Liver (tissue), 9 donors: ENCODE data around the gene OR52I2. TPM values are rescaled to one million over a fixed set of nuclear protein-coding genes. Genes with fewer than 3 reads are reported as not detected.

ENCODE experiments used
- DNase-seq: peaks from one replicate; pipeline ENCODE4 v3.0.0-alpha.2; 2017; ENCODE audit warnings: low spot score
- H3K27ac ChIP-seq, 2 donors: one replicate each; pipeline ENCODE4 v1.7.0; 2013; ENCODE audit warnings: inconsistent platforms in 2 of 2, low read length in 2 of 2, control low read depth in 1 of 2, low read depth in 1 of 2, mild to moderate bottlenecking in 1 of 2
- H3K27me3 ChIP-seq, 4 donors: one replicate each; pipeline versions ENCODE4 v1.6.1 to v1.7.0; 2013; ENCODE audit warnings: low read length in 3 of 4, inconsistent platforms in 1 of 4, mild to moderate bottlenecking in 1 of 4, moderate library complexity in 1 of 4; ENCODE audit not compliant: control insufficient read depth in 4 of 4, insufficient read depth in 4 of 4
- H3K36me3 ChIP-seq, 4 donors: one replicate each; pipeline versions ENCODE4 v1.6.1 to v1.7.0; 2013; ENCODE audit warnings: low read length in 3 of 4, mild to moderate bottlenecking in 3 of 4, low read depth in 1 of 4, moderate library complexity in 1 of 4; ENCODE audit not compliant: control insufficient read depth in 4 of 4, insufficient read depth in 3 of 4
- H3K4me1 ChIP-seq, 4 donors: one replicate each; pipeline versions ENCODE4 v1.6.1 to v1.7.0; 2013; ENCODE audit warnings: low read length in 3 of 4, mild to moderate bottlenecking in 3 of 4, moderate library complexity in 1 of 4; ENCODE audit not compliant: control insufficient read depth in 4 of 4, insufficient read depth in 4 of 4
- H3K4me3 ChIP-seq, 3 donors: one replicate each; pipeline versions ENCODE4 v1.6.1 to v1.7.0; 2013; ENCODE audit warnings: low read length in 3 of 3, control low read depth in 1 of 3, low read depth in 1 of 3, mild to moderate bottlenecking in 1 of 3
- H3K9ac ChIP-seq, 2 donors: one replicate each; pipeline ENCODE4 v1.7.0; 2013; ENCODE audit warnings: low read length in 2 of 2, mild to moderate bottlenecking in 2 of 2, moderate library complexity in 2 of 2, control low read depth in 1 of 2, low read depth in 1 of 2
- H3K9me3 ChIP-seq, 4 donors: one replicate each; pipeline versions ENCODE4 v1.6.1 to v1.7.0; 2013; ENCODE audit warnings: low read length in 3 of 4; ENCODE audit not compliant: control insufficient read depth in 4 of 4
- EGR1 ChIP-seq, 2 donors: IDR thresholded peaks; 2 replicates each; pipeline ENCODE4 v1.6.1; 2016 to 2018; ENCODE audit warnings: antibody characterized with exemption in 2 of 2, low read depth in 2 of 2
- FOXA1 ChIP-seq: IDR thresholded peaks from 2 replicates; pipeline ENCODE4 v1.6.1; 2016; ENCODE audit warnings: antibody characterized with exemption
- FOXA2 ChIP-seq: IDR thresholded peaks from 2 replicates; pipeline ENCODE4 v1.6.1; 2016; ENCODE audit warnings: antibody characterized with exemption
- GABPA ChIP-seq, 2 donors: IDR thresholded peaks in 1 of 2; conservative IDR thresholded peaks in 1 of 2; 2 replicates each; pipeline ENCODE4 v1.6.1; 2016; ENCODE audit warnings: antibody characterized with exemption in 2 of 2, mild to moderate bottlenecking in 1 of 2, moderate library complexity in 1 of 2
- HNF4A ChIP-seq, 2 donors: conservative IDR thresholded peaks; 2 replicates each; pipeline ENCODE4 v1.6.1; 2016; ENCODE audit warnings: antibody characterized with exemption in 2 of 2, mild to moderate bottlenecking in 2 of 2
- HNF4G ChIP-seq: IDR thresholded peaks from 2 replicates; pipeline ENCODE4 v1.6.1; 2016; ENCODE audit warnings: antibody characterized with exemption
- JUND ChIP-seq, 2 donors: IDR thresholded peaks; 2 replicates each; pipeline ENCODE4 v1.6.1; 2016; ENCODE audit warnings: antibody characterized with exemption in 2 of 2
- NR2F2 ChIP-seq: IDR thresholded peaks from 2 replicates; pipeline ENCODE4 v1.6.1; 2016; ENCODE audit warnings: antibody characterized with exemption
- RAD21 ChIP-seq, 2 donors: IDR thresholded peaks; 2 replicates each; pipeline ENCODE4 v1.6.1; 2016; ENCODE audit warnings: antibody characterized with exemption in 2 of 2, mild to moderate bottlenecking in 2 of 2
- RXRA ChIP-seq, 2 donors: IDR thresholded peaks; 2 replicates each; pipeline ENCODE4 v1.6.1; 2017 to 2018; ENCODE audit warnings: antibody characterized with exemption in 2 of 2, mild to moderate bottlenecking in 1 of 2
- SP1 ChIP-seq: IDR thresholded peaks from 2 replicates; pipeline ENCODE4 v1.6.1; 2018; ENCODE audit warnings: antibody characterized with exemption, mild to moderate bottlenecking
- TAF1 ChIP-seq: conservative IDR thresholded peaks from 2 replicates; pipeline ENCODE4 v1.6.1; 2016; ENCODE audit warnings: antibody characterized with exemption, mild to moderate bottlenecking
- YY1 ChIP-seq: IDR thresholded peaks from 2 replicates; pipeline ENCODE4 v1.6.1; 2016; ENCODE audit warnings: antibody characterized with exemption, mild to moderate bottlenecking
- WGBS: extraction: QIAGEN DNeasy Blood & Tissue Kit; methylation state at CpG from one replicate; pipeline ENCODE4 v1.1.7; 2013; 5-methylcytosine and 5-hydroxymethylcytosine counted together
- polyA plus RNA-seq, 2 donors: library from polyadenylated mRNA; stranded (reverse) in 1 of 2; unstranded in 1 of 2; fragments of 200-250 nt in 1 of 2; fragments of >200 nt in 1 of 2; fragmentation: Nextera tagmentation in 1 of 2; extraction: Ambion mirVana in 1 of 2; gene quantifications; one replicate each; pipeline versions ENCODE4 v1.2.1 to v1.2.3, GENCODE V29; 2013 to 2015
- total RNA-seq, 2 donors: library from RNA; depleted of rRNA; stranded (reverse); fragments of >200 nt; gene quantifications; one replicate each; pipeline ENCODE4 v1.2.3, GENCODE V29; 2014
- TF ChIP-seq, protein P1 (sequence below): IDR thresholded peaks from 2 replicates; pipeline ENCODE4 v1.6.1; 2016; ENCODE audit warnings: antibody characterized with exemption
- TF ChIP-seq, protein P2 (sequence below): IDR thresholded peaks from 2 replicates; pipeline ENCODE4 v1.6.1; 2016; ENCODE audit warnings: antibody characterized with exemption
- TF ChIP-seq, protein P3 (sequence below): IDR thresholded peaks from 2 replicates; pipeline ENCODE4 v1.6.1; 2016; ENCODE audit warnings: antibody characterized with exemption
- TF ChIP-seq, protein P4 (sequence below): fragments of 150-350 bp; IDR thresholded peaks from 2 replicates; pipeline ENCODE4 v1.5.1; 2017; ENCODE audit warnings: improper control_type of control experiment, low read depth, low read length; ENCODE audit not compliant: missing input control
- donor health status: healthy.
- donor health status: healthy.
- donor health status: healthy.
- donor health status: healthy.
- donor health status: healthy.

Gene OR52I2
- total and polyA plus RNA-seq, 4 donors, result under 0.01 TPM; not detected in 3

DNA sequence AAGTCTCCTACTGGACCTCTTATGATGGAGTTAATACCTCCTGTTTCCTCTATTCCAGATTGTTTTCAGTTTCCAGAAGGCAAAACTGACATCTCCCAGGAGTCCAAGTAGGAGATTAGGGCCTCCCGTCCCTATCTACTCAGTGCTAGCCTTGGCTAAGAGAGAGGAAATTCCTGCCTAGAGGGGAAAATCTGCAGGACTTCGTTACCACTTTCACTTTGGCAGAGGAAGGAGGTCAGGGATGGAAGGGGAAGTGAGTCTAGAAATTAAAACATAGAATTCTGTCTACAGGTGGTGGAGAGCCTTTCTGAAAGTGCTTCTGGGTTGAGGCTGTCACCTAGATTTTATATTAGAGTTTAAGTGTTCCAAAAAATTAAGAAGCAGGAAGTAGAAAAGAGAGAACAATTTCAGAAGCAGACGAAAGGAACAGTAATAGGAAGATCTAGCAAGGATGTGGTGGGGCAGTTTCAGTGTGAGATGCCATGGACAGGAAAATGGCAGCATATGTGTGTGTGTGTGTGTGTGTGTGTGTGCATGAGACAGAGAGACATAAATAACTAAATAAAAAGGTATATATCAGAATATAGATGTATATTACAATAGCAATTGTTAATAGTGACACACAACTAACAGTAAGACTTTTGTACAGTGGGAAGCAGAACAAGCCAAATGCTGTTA, 28.9 kb downstream of the OR52I2 start:
- TF ChIP-seq RXRA (IDR thresholded peaks at IDR 0.05), result no peak
- TF ChIP-seq, protein P1, sequence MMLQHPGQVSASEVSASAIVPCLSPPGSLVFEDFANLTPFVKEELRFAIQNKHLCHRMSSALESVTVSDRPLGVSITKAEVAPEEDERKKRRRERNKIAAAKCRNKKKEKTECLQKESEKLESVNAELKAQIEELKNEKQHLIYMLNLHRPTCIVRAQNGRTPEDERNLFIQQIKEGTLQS, result no peak
- TF ChIP-seq HNF4A (conservative IDR thresholded peaks at IDR 0.05), result no peak
- no peak for TF ChIP-seq GABPA (IDR thresholded peaks at IDR 0.05 in 1 of 2, conservative IDR thresholded peaks at IDR 0.05 in 1 of 2)
- TF ChIP-seq FOXA2, result no peak
- TF ChIP-seq NR2F2, result no peak
- no peak for TF ChIP-seq TAF1
- TF ChIP-seq, protein P2, sequence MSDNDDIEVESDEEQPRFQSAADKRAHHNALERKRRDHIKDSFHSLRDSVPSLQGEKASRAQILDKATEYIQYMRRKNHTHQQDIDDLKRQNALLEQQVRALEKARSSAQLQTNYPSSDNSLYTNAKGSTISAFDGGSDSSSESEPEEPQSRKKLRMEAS, result no peak
- TF ChIP-seq YY1, result no peak
- TF ChIP-seq JUND (IDR thresholded peaks at IDR 0.05), result no peak
- TF ChIP-seq, protein P3, sequence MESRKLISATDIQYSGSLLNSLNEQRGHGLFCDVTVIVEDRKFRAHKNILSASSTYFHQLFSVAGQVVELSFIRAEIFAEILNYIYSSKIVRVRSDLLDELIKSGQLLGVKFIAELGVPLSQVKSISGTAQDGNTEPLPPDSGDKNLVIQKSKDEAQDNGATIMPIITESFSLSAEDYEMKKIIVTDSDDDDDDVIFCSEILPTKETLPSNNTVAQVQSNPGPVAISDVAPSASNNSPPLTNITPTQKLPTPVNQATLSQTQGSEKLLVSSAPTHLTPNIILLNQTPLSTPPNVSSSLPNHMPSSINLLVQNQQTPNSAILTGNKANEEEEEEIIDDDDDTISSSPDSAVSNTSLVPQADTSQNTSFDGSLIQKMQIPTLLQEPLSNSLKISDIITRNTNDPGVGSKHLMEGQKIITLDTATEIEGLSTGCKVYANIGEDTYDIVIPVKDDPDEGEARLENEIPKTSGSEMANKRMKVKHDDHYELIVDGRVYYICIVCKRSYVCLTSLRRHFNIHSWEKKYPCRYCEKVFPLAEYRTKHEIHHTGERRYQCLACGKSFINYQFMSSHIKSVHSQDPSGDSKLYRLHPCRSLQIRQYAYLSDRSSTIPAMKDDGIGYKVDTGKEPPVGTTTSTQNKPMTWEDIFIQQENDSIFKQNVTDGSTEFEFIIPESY, result no peak
- no peak for TF ChIP-seq HNF4G
- TF ChIP-seq SP1, result no peak
- no peak for TF ChIP-seq FOXA1
- TF ChIP-seq, protein P4, sequence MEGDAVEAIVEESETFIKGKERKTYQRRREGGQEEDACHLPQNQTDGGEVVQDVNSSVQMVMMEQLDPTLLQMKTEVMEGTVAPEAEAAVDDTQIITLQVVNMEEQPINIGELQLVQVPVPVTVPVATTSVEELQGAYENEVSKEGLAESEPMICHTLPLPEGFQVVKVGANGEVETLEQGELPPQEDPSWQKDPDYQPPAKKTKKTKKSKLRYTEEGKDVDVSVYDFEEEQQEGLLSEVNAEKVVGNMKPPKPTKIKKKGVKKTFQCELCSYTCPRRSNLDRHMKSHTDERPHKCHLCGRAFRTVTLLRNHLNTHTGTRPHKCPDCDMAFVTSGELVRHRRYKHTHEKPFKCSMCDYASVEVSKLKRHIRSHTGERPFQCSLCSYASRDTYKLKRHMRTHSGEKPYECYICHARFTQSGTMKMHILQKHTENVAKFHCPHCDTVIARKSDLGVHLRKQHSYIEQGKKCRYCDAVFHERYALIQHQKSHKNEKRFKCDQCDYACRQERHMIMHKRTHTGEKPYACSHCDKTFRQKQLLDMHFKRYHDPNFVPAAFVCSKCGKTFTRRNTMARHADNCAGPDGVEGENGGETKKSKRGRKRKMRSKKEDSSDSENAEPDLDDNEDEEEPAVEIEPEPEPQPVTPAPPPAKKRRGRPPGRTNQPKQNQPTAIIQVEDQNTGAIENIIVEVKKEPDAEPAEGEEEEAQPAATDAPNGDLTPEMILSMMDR, result no peak
- no peak for TF ChIP-seq RAD21 (IDR thresholded peaks at IDR 0.05)
- TF ChIP-seq EGR1 (IDR thresholded peaks at IDR 0.05; ENCODE audit: low read depth in 2 of 2), result no peak
- Histone ChIP-seq H3K4me3 (no peak overlapping the region), H3K27me3 (no peaks in the 10 kb centered on the region), H3K36me3 (no peaks in the 10 kb centered on the region), H3K4me1 (peaks cover 0 to 12% (median 4%) of the 10 kb centered on the region in 4 donors), H3K27ac (no peak overlapping the region), H3K9ac (no peak overlapping the region), H3K9me3 (no peaks in the 10 kb centered on the region)
- WGBS, result 55% methylated on average over 3 of the region's 3 CpGs
- no peak for DNase-seq

DNA sequence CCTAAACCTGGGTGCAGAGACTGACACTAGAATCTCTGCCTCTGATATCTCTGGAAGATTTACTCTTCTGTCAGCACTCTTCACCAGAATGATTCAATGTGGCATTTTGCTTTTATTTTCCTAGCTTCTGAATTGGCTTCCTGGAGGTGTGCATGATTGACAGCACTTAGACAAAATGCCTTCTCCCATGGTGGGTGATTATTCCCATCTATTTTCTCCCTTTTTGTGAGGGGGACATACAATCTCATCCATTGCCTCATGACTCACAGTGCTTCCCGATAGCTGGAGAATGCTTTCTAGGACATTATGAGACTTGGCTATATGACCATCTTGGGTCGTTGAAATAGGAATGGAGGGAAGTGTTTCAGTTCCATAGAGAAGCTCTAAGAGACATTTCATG, 30.4 kb downstream of the OR52I2 start:
- Histone ChIP-seq H3K4me1 (peaks cover 0 to 9% (median 3%) of the 10 kb centered on the region in 4 donors), H3K27me3 (no peaks in the 10 kb centered on the region), H3K27ac (no peak overlapping the region), H3K9me3 (no peaks in the 10 kb centered on the region), H3K36me3 (no peaks in the 10 kb centered on the region), H3K4me3 (no peak overlapping the region), H3K9ac (no peak overlapping the region)
- whole genome bisulfite sequencing, result 90% methylated on average over 2 of the region's 2 CpGs
- DNase-seq, result no peak
- no peak for TF ChIP-seq RAD21 (IDR thresholded peaks at IDR 0.05)
